PFSK-1 (cell line): Measurements from ENCODE around the gene SOWAHB.

ENCODE experiments used
- FOXP2 ChIP-seq: optimal IDR thresholded peaks from 2 replicates; pipeline ENCODE3; 2011; ENCODE audit warnings: borderline replicate concordance, control low read depth, inconsistent platforms; ENCODE audit not compliant: insufficient read depth; ENCODE audit errors: extremely low read length, extremely low read depth
- POLR2AphosphoS5 ChIP-seq: IDR thresholded peaks from 2 replicates; pipeline ENCODE4 v1.6.1; 2012; ENCODE audit warnings: low read depth, mild to moderate bottlenecking, control low read depth, low read length, moderate library complexity
- SIN3A ChIP-seq: IDR thresholded peaks from 2 replicates; pipeline ENCODE4 v1.6.1; 2012; ENCODE audit warnings: mild to moderate bottlenecking, low read length, moderate library complexity, borderline replicate concordance; ENCODE audit not compliant: insufficient read depth
- TAF1 ChIP-seq: IDR thresholded peaks from 2 replicates; pipeline ENCODE4 v1.6.1; 2012; ENCODE audit warnings: low read length, control low read depth, borderline replicate concordance; ENCODE audit not compliant: insufficient read depth
- TF ChIP-seq, protein P1 (sequence below), 2 experiments: IDR thresholded peaks; 2 replicates each; pipeline versions ENCODE4 v1.6.1 to v1.8.0; 2011 to 2012; ENCODE audit warnings: low read depth in 2 of 2, low read length in 2 of 2, control low read depth in 1 of 2, inconsistent platforms in 1 of 2, mild to moderate bottlenecking in 1 of 2, moderate library complexity in 1 of 2; ENCODE audit not compliant: insufficient read depth in 1 of 2

DNA sequence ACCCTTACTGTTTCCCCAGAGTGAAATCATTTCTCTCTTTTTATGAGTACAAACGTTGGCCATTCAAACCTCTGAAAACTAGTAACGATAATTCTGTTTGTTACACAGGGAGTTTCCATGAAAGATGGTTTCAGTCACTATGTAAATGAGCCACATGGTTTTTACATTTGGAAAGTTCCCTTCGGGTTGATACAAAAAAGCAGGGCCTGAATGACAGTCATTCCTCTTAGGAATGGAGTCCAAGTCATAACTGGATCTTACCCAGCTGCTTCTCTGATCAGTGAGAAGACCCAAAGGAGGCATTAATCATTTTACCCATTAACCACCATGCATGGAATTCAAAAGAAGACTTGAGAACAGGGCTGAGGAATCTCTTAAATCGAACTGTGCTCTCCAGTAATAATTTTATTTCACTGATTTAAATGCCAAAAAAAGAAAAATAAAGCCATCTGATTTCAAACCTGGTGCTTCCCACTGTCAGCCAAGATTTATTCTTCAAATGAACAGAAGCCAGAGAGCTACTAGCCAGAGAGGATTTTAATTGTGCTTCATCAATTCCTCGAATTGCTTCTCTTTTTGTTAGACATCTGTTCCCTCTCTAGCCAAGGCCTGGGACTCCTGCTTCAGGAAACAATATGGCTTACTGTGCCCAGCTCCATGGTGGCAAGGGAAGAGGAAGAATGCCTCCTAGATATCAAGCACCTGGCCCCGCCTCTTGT, 3.2 kb downstream of the SOWAHB start:
- TF ChIP-seq TAF1 (no peak), POLR2AphosphoS5 (no peak), SIN3A (no peak), FOXP2 (no peak)
- TF ChIP-seq, protein P1, sequence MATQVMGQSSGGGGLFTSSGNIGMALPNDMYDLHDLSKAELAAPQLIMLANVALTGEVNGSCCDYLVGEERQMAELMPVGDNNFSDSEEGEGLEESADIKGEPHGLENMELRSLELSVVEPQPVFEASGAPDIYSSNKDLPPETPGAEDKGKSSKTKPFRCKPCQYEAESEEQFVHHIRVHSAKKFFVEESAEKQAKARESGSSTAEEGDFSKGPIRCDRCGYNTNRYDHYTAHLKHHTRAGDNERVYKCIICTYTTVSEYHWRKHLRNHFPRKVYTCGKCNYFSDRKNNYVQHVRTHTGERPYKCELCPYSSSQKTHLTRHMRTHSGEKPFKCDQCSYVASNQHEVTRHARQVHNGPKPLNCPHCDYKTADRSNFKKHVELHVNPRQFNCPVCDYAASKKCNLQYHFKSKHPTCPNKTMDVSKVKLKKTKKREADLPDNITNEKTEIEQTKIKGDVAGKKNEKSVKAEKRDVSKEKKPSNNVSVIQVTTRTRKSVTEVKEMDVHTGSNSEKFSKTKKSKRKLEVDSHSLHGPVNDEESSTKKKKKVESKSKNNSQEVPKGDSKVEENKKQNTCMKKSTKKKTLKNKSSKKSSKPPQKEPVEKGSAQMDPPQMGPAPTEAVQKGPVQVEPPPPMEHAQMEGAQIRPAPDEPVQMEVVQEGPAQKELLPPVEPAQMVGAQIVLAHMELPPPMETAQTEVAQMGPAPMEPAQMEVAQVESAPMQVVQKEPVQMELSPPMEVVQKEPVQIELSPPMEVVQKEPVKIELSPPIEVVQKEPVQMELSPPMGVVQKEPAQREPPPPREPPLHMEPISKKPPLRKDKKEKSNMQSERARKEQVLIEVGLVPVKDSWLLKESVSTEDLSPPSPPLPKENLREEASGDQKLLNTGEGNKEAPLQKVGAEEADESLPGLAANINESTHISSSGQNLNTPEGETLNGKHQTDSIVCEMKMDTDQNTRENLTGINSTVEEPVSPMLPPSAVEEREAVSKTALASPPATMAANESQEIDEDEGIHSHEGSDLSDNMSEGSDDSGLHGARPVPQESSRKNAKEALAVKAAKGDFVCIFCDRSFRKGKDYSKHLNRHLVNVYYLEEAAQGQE (IDR thresholded peaks at IDR 0.05; ENCODE audit: insufficient read depth in 1 of 2, low read depth in 2 of 2, low read length in 2 of 2), result no peak
